HepG2 (cell line): ENCODE measurements around the gene PNLIPRP3. TPM values are rescaled to one million over a fixed set of nuclear protein-coding genes. Genes with fewer than 3 reads are reported as not detected.
A peak's percentile ranks its signal among the peaks of the same experiment; 100 is the strongest.

ENCODE experiments used
- BRF2 ChIP-seq: sonication (generic); formaldehyde crosslinking; IDR thresholded peaks from 2 replicates; pipeline ENCODE4 v1.8.1; 2022; ENCODE audit warnings: mild to moderate bottlenecking, missing genetic modification reagents
- CEBPB ChIP-seq: IDR thresholded peaks from 2 replicates; pipeline ENCODE4 v1.6.1; 2011; ENCODE audit warnings: low read depth, low read length, improper control_type of control experiment, borderline replicate concordance
- CTCF ChIP-seq: sonication (generic); formaldehyde crosslinking; IDR thresholded peaks from 2 replicates; pipeline ENCODE4 v1.5.0; 2020; ENCODE audit warnings: mild to moderate bottlenecking, missing genetic modification reagents, moderate library complexity
- EP300 ChIP-seq, 3 experiments: sonication (generic) in 1 of 3; formaldehyde crosslinking in 1 of 3; IDR thresholded peaks; 2 replicates each; pipeline versions ENCODE4 v1.5.1 to v1.6.1; 2011 to 2020; ENCODE audit warnings: low read depth in 2 of 3, low read length in 2 of 3, borderline replicate concordance in 1 of 3, improper control_type of control experiment in 1 of 3, mild to moderate bottlenecking in 1 of 3, missing genetic modification reagents in 1 of 3, moderate library complexity in 1 of 3
- HOXA7 ChIP-seq: sonication (generic); formaldehyde crosslinking; IDR thresholded peaks from 2 replicates; pipeline ENCODE4 v1.8.1; 2022; ENCODE audit warnings: mild to moderate bottlenecking, missing genetic modification reagents, moderate library complexity
- ISX ChIP-seq: sonication (generic); formaldehyde crosslinking; conservative IDR thresholded peaks from 2 replicates; pipeline ENCODE4 v1.5.0; 2020; ENCODE audit warnings: missing genetic modification reagents
- KLF9 ChIP-seq: IDR thresholded peaks from 2 replicates; pipeline ENCODE4 v1.6.1; 2016; ENCODE audit warnings: low read depth
- MAF1 ChIP-seq: sonication (generic); formaldehyde crosslinking; IDR thresholded peaks from 2 replicates; pipeline ENCODE4 v1.5.0; 2020; ENCODE audit warnings: missing genetic modification reagents, borderline replicate concordance
- NCOR1 ChIP-seq: fragments of 200-600 bp; sonication (generic); IDR thresholded peaks from 2 replicates; pipeline ENCODE4 v1.7.0; 2017; ENCODE audit warnings: antibody characterized with exemption, low read length, borderline replicate concordance
- ONECUT2 ChIP-seq: sonication (generic); formaldehyde crosslinking; IDR thresholded peaks from 2 replicates; pipeline ENCODE4 v1.4.0; 2020; ENCODE audit warnings: missing genetic modification reagents
- PREB ChIP-seq: sonication (generic); formaldehyde crosslinking; IDR thresholded peaks from 2 replicates; pipeline ENCODE4 v1.4.0; 2020; ENCODE audit warnings: missing genetic modification reagents
- SIN3B ChIP-seq: fragments of 150-350 bp; IDR thresholded peaks from 2 replicates; pipeline ENCODE4 v1.6.1; 2014; ENCODE audit warnings: low read length
- SKIL ChIP-seq: sonication (generic); formaldehyde crosslinking; IDR thresholded peaks from 2 replicates; pipeline ENCODE4 v1.8.0; 2022; ENCODE audit warnings: missing genetic modification reagents, mild to moderate bottlenecking, moderate library complexity, borderline replicate concordance
- SOX5 ChIP-seq: IDR thresholded peaks from 2 replicates; pipeline ENCODE4 v1.6.1; 2016; ENCODE audit warnings: borderline replicate concordance
- SRSF9 ChIP-seq: fragments of 200-400 bp; formaldehyde crosslinking; IDR thresholded peaks from 2 replicates; pipeline ENCODE4 v1.6.1; 2018; ENCODE audit warnings: borderline replicate concordance, mild to moderate bottlenecking, low read depth, low read length; ENCODE audit not compliant: insufficient read depth, poor library complexity, severe bottlenecking
- TCF7L2 ChIP-seq: IDR thresholded peaks from 2 replicates; pipeline ENCODE4 v1.6.1; 2011; ENCODE audit warnings: mild to moderate bottlenecking, low read depth, low read length, moderate library complexity
- TOE1 ChIP-seq: sonication (generic); formaldehyde crosslinking; IDR thresholded peaks from 2 replicates; pipeline ENCODE4 v1.4.0; 2020; ENCODE audit warnings: mild to moderate bottlenecking, missing genetic modification reagents
- ZEB1 ChIP-seq: IDR thresholded peaks from 2 replicates; pipeline ENCODE4 v1.6.1; 2012; ENCODE audit warnings: mild to moderate bottlenecking, low read depth, inconsistent platforms; ENCODE audit not compliant: insufficient replicate concordance
- ZFAT ChIP-seq: sonication (generic); formaldehyde crosslinking; conservative IDR thresholded peaks from 2 replicates; pipeline ENCODE4 v1.8.1; 2023; ENCODE audit warnings: missing genetic modification reagents, inconsistent platforms
- ZNF160 ChIP-seq: sonication (generic); formaldehyde crosslinking; IDR thresholded peaks from 2 replicates; pipeline ENCODE4 v1.8.0; 2022; ENCODE audit warnings: mild to moderate bottlenecking, inconsistent platforms, missing genetic modification reagents
- ZNF3 ChIP-seq: IDR thresholded peaks from 2 replicates; pipeline ENCODE4 v1.7.0; 2017; ENCODE audit warnings: inconsistent platforms
- ZNF441 ChIP-seq: sonication (generic); formaldehyde crosslinking; IDR thresholded peaks from 2 replicates; pipeline ENCODE4 v1.7.0; 2021; ENCODE audit warnings: missing genetic modification reagents, borderline replicate concordance
- ZNF558 ChIP-seq: sonication (generic); formaldehyde crosslinking; IDR thresholded peaks from 2 replicates; pipeline ENCODE4 v1.9.0; 2022; ENCODE audit warnings: mild to moderate bottlenecking, missing genetic modification reagents, borderline replicate concordance
- ZNF761 ChIP-seq: sonication (generic); formaldehyde crosslinking; conservative IDR thresholded peaks from 2 replicates; pipeline ENCODE4 v1.4.0; 2020; ENCODE audit warnings: mild to moderate bottlenecking, missing genetic modification reagents
- ZNF773 ChIP-seq: sonication (generic); formaldehyde crosslinking; IDR thresholded peaks from 2 replicates; pipeline ENCODE4 v1.4.0; 2020; ENCODE audit warnings: missing genetic modification reagents, borderline replicate concordance
- ZNF776 ChIP-seq: sonication (generic); formaldehyde crosslinking; IDR thresholded peaks from 2 replicates; pipeline ENCODE4 v1.4.0; 2020; ENCODE audit warnings: mild to moderate bottlenecking, missing genetic modification reagents
- polyA plus RNA-seq, 8 experiments: library from polyadenylated mRNA; depleted of rRNA in 3 of 8; stranded (reverse) in 7 of 8; unstranded in 1 of 8; fragments of >200 nt; fragmentation: Illumina TruSeq in 4 of 8; extraction: Trizol in 4 of 8; gene quantifications; 2 replicates each; pipeline versions ENCODE4 v1.2.1 to v1.2.3, GENCODE V29; 2011 to 2016; ENCODE audit warnings: low read depth in 4 of 8, missing spikeins in 1 of 8, mixed read lengths in 1 of 8; ENCODE audit not compliant: insufficient read depth in 1 of 8
- total RNA-seq, 5 experiments: library from RNA; depleted of rRNA; stranded (reverse); fragments of >200 nt; fragmentation: Illumina TruSeq; extraction: Trizol; gene quantifications; 2 replicates each; pipeline ENCODE4 v1.2.3, GENCODE V29; 2016; ENCODE audit warnings: low read depth in 1 of 5

The PNLIPRP3 gene
- total and polyA plus RNA-seq, 2 of the 13 experiments (the other 11 are each of a cell fraction or from before 2014, with no cell fraction given), result not detected

GRCh38 chr10:116490028-116490662 lies 62.5 kb downstream of the PNLIPRP3 start (continued):
- TF ChIP-seq SKIL (CRISPR knock-in tag) (no peak), ZNF776 (CRISPR knock-in tag) (no peak), HOXA7 (CRISPR knock-in tag) (no peak), ZNF3 (CRISPR knock-in tag) (peak; percentile 95), TCF7L2 (no peak), BRF2 (CRISPR knock-in tag) (no peak), NCOR1 (no peak), SRSF9 (no peak), CTCF (CRISPR knock-in tag) (peak; percentile 40), SIN3B (no peak), EP300 (IDR thresholded peaks at IDR 0.05; ENCODE audit: low read depth in 2 of 2, low read length in 2 of 2) (no peak), EP300 (CRISPR knock-in tag; IDR thresholded peaks at IDR 0.05; ENCODE audit: borderline replicate concordance) (no peak), ZNF441 (CRISPR knock-in tag) (no peak), TOE1 (no peak), SOX5 (CRISPR knock-in tag) (no peak), MAF1 (CRISPR knock-in tag) (no peak), ZNF160 (no peak), PREB (no peak), ZNF761 (CRISPR knock-in tag) (no peak), CEBPB (peak; percentile 24; the same call in 1 of the 2 replicates), ISX (CRISPR knock-in tag) (no peak), KLF9 (no peak), ZNF558 (CRISPR knock-in tag) (no peak), ZEB1 (no peak), ONECUT2 (CRISPR knock-in tag) (no peak), ZNF773 (CRISPR knock-in tag) (no peak), ZFAT (CRISPR knock-in tag) (no peak)
